Mesendoderm (in vitro differentiated cells): ENCODE results near the gene NTRK1.

Experiments
- DNase-seq: peaks from one replicate; pipeline ENCODE4 v3.0.0; 2013
- H2AK5ac ChIP-seq: 2 replicates; pipeline ENCODE4 v1.6.1; 2013; ENCODE audit warnings: low read length, inconsistent platforms
- H2BK120ac ChIP-seq: 2 replicates; pipeline ENCODE4 v1.6.1; 2013; ENCODE audit warnings: low read depth, mild to moderate bottlenecking, low read length, moderate library complexity, mixed read lengths
- H2BK15ac ChIP-seq: replicated peaks from 2 replicates; pipeline ENCODE4 v1.6.1; 2013; ENCODE audit warnings: low read depth, mild to moderate bottlenecking, moderate library complexity
- H2BK5ac ChIP-seq: 2 replicates; pipeline ENCODE4 v1.6.1; 2013; ENCODE audit warnings: low read length, inconsistent platforms
- H3K18ac ChIP-seq: 2 replicates; pipeline ENCODE4 v1.6.1; 2013; ENCODE audit warnings: mild to moderate bottlenecking, low read length, mixed read lengths
- H3K23ac ChIP-seq: one replicate; pipeline ENCODE4 v1.6.1; 2013; ENCODE audit warnings: low read length
- H3K27ac ChIP-seq: 2 replicates; pipeline ENCODE4 v1.5.1; 2013; ENCODE audit warnings: low read depth, mild to moderate bottlenecking, inconsistent platforms, low read length, moderate library complexity
- H3K27me3 ChIP-seq: 2 replicates; pipeline ENCODE4 v1.6.1; 2013; ENCODE audit warnings: low read length, control low read depth, mild to moderate bottlenecking, inconsistent platforms; ENCODE audit not compliant: insufficient read depth, poor library complexity
- H3K36me3 ChIP-seq: 2 replicates; pipeline ENCODE4 v1.6.1; 2013; ENCODE audit warnings: low read length, inconsistent platforms; ENCODE audit not compliant: control insufficient read depth, insufficient read depth
- H3K4ac ChIP-seq: one replicate; pipeline ENCODE4 v1.6.1; 2013; ENCODE audit warnings: low read depth, mild to moderate bottlenecking, low read length, moderate library complexity
- H3K4me1 ChIP-seq: 2 replicates; pipeline ENCODE4 v1.6.1; 2013; ENCODE audit warnings: low read depth, low read length, inconsistent platforms; ENCODE audit not compliant: control insufficient read depth
- H3K4me2 ChIP-seq: 2 replicates; pipeline ENCODE4 v1.6.1; 2013; ENCODE audit warnings: low read length
- H3K4me3 ChIP-seq: 2 replicates; pipeline ENCODE4 v1.5.1; 2013; ENCODE audit warnings: mild to moderate bottlenecking, low read length
- H3K56ac ChIP-seq: one replicate; pipeline ENCODE4 v1.6.1; 2013; ENCODE audit warnings: low read length
- H3K79me1 ChIP-seq: 2 replicates; pipeline ENCODE4 v1.6.1; 2013; ENCODE audit warnings: low read length, inconsistent platforms
- H3K79me2 ChIP-seq: 2 replicates; pipeline ENCODE4 v1.6.1; 2013; ENCODE audit warnings: mild to moderate bottlenecking, low read length; ENCODE audit not compliant: control insufficient read depth, insufficient read depth
- H3K9ac ChIP-seq: 2 replicates; pipeline ENCODE4 v1.6.1; 2013; ENCODE audit warnings: low read length, inconsistent platforms
- H4K5ac ChIP-seq: one replicate; pipeline ENCODE4 v1.6.1; 2013; ENCODE audit warnings: low read length
- H4K8ac ChIP-seq: one replicate; pipeline ENCODE4 v1.6.1; 2013; ENCODE audit warnings: low read depth, mild to moderate bottlenecking, control low read depth, low read length, moderate library complexity
- WGBS: extraction: QIAGEN DNeasy Blood & Tissue Kit; methylation state at CpG from one replicate; pipeline ENCODE4 v1.1.7; 2013; ENCODE audit warnings: low lambda C conversion rate, missing lambda C conversion rate; ENCODE audit not compliant: insufficient coverage; ENCODE audit errors: extremely low coverage; 5-methylcytosine and 5-hydroxymethylcytosine counted together

NTRK1 gene

DNA sequence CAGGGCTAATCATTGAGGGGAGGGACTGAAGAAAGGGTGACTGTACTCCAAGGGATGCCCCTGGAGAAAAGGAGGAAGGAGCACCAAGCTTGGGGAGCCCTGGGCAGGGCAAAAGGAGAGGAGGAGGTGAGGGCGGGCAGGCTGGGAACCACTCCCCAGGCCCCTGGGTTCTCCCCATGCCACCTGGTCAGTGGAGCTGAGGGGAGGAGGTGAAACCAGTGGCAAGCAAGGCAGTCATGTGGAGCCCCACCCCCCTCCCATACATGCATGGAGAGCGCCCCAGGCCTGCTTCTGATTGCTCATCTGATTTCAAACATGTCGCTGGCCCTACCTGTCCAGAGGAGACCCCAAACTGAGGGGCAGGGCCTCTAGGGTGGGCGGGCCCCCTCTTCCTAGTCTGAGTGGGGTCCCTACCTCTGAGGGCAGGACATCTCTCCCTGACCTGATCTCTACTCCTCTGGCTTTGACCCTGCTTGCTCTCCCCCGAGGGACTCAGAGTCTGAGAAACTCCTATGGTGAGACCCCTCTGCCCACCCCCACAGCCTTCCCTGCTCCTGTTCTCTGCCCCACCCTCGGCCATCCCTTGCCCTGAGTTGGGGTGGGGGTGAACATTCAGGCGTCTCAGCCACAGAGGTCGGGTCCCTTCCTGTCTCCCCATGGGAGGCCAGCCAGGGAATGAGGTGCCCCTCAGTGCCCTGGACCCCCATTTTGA is 20.3 kb upstream of the NTRK1 start:
- Histone ChIP-seq H3K79me1 (no peaks in the 10 kb centered on the region), H3K79me2 (no peaks in the 10 kb centered on the region), H3K27ac (no peak overlapping the region), H2BK5ac (no peak overlapping the region), H3K4me3 (no peak overlapping the region), H2BK15ac (no peak overlapping the region), H3K23ac (no peak overlapping the region), H3K36me3 (no peaks in the 10 kb centered on the region), H4K5ac (no peak overlapping the region), H2BK120ac (no peak overlapping the region), H3K4ac (no peak overlapping the region), H4K8ac (no peak overlapping the region), H3K18ac (no peak overlapping the region), H3K56ac (no peak overlapping the region), H3K4me2 (no peak overlapping the region), H3K9ac (no peak overlapping the region), H2AK5ac (no peak overlapping the region), H3K4me1 (no peaks in the 10 kb centered on the region), H3K27me3 (peaks cover 13% of the 10 kb centered on the region)
- no CpG with 5 or more reads among the region's 8 CpGs for WGBS
- no peak for DNase-seq

DNA sequence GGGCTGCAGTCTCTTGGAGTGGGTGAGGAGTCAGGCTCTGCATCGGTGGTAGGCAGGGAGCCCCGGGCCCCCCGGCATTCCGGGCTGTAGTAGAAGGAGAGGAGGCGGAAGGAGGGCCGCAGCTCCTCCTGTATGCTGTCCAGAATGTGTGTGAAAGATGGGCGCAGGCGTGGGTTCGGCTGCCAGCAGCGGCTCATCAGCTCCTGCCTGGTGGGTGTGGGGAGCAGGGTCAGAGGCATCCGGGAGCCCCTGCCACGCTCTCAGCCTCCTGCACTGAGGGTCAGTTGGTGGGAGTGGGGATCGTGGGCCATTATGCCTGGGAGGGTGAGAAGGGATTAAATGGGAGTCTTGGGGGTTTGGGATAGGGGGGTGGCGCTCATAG is 19.8 kb upstream of the NTRK1 start:
- Histone ChIP-seq H3K27me3 (peaks cover 15% of the 10 kb centered on the region), H3K79me1 (no peaks in the 10 kb centered on the region), H3K27ac (no peak overlapping the region), H3K4me2 (no peak overlapping the region), H3K9ac (no peak overlapping the region), H2BK5ac (no peak overlapping the region), H4K8ac (no peak overlapping the region), H2AK5ac (no peak overlapping the region), H3K4me1 (no peaks in the 10 kb centered on the region), H3K79me2 (no peaks in the 10 kb centered on the region), H2BK120ac (no peak overlapping the region), H4K5ac (no peak overlapping the region), H3K18ac (no peak overlapping the region), H3K23ac (no peak overlapping the region), H2BK15ac (no peak overlapping the region), H3K56ac (no peak overlapping the region), H3K4ac (no peak overlapping the region), H3K4me3 (no peak overlapping the region), H3K36me3 (no peaks in the 10 kb centered on the region)
- DNase-seq = no peak
- WGBS = no CpG with 5 or more reads among the region's 14 CpGs

DNA sequence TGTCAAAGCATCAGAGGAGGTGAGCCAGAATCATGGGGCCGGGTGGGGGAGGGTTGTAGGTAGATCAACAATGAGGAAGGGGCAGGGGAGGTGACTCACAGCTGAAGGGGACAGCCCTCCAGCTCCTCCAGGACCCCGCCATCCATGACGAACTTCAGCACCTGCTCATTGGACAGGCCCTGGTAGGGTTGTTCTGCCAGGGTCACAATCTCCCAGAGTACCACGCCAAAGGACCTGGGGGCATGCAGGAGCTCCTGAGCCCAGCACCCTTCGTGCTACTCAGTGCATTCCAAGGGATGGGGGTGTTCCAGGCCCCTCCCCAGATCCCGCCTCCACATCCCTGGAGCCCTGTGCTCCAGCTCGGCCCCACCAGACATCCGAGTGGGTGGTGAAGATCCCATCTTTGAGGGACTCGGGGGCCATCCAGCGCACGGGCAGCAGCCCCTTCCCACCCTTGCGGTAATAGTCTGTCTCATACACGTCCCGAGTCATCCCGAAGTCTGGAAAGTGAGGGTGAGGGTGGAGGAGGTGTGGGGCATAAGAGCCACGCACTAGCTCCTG is 19.3 kb upstream of the NTRK1 start:
- Histone ChIP-seq H3K56ac (no peak overlapping the region), H3K79me1 (no peaks in the 10 kb centered on the region), H4K5ac (no peak overlapping the region), H3K23ac (no peak overlapping the region), H3K9ac (no peak overlapping the region), H2BK5ac (no peak overlapping the region), H3K4me3 (no peak overlapping the region), H2BK120ac (no peak overlapping the region), H3K36me3 (no peaks in the 10 kb centered on the region), H3K4me1 (no peaks in the 10 kb centered on the region), H3K18ac (no peak overlapping the region), H3K4ac (no peak overlapping the region), H3K79me2 (no peaks in the 10 kb centered on the region), H2BK15ac (no peak overlapping the region), H4K8ac (no peak overlapping the region), H3K27ac (no peak overlapping the region), H2AK5ac (no peak overlapping the region), H3K27me3 (peaks cover 20% of the 10 kb centered on the region), H3K4me2 (no peak overlapping the region)
- DNase-seq = peak; percentile 70
- whole genome bisulfite sequencing = no CpG with 5 or more reads among the region's 16 CpGs

DNA sequence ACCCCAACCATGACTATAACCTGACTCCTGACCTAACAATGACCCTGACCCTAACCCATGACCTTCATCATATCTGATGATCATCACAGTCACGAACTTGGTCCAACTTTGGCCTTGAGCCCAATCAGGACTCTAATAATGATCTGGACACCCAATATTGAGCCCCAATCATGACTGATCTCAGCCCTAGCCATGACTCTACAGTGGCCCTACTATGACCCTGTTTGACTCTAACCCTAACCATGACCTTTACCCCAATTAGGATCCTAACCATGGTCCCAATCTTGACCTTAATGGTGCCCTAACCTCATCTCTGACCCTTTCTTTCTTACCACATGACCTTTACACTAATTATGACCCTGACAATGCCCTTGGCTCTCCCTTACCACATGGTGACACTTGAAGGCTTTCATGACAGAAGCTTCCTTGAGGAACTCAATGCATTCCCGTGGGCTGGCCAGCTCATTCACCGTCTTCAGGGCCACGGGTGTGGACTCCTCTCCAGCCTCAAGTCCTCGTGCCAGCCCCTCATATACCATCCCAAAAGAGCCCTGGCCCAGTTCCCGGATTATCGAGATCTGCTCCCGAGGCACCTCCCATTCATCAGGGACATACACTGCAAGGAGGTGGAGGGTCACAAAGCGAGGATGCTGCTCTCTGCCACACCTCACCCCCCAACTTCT is 17.9 kb upstream of the NTRK1 start:
- Histone ChIP-seq H3K4ac (no peak overlapping the region), H2BK5ac (no peak overlapping the region), H3K27me3 (peaks cover 30% of the 10 kb centered on the region), H3K79me1 (no peaks in the 10 kb centered on the region), H3K18ac (no peak overlapping the region), H3K4me1 (no peaks in the 10 kb centered on the region), H4K8ac (no peak overlapping the region), H2BK15ac (no peak overlapping the region), H3K36me3 (no peaks in the 10 kb centered on the region), H3K4me3 (no peak overlapping the region), H2BK120ac (no peak overlapping the region), H3K4me2 (no peak overlapping the region), H3K56ac (no peak overlapping the region), H3K79me2 (no peaks in the 10 kb centered on the region), H3K23ac (no peak overlapping the region), H3K9ac (no peak overlapping the region), H3K27ac (no peak overlapping the region), H4K5ac (no peak overlapping the region), H2AK5ac (no peak overlapping the region)
- no peak for DNase-seq
- no CpG with 5 or more reads among the region's 9 CpGs for WGBS

DNA sequence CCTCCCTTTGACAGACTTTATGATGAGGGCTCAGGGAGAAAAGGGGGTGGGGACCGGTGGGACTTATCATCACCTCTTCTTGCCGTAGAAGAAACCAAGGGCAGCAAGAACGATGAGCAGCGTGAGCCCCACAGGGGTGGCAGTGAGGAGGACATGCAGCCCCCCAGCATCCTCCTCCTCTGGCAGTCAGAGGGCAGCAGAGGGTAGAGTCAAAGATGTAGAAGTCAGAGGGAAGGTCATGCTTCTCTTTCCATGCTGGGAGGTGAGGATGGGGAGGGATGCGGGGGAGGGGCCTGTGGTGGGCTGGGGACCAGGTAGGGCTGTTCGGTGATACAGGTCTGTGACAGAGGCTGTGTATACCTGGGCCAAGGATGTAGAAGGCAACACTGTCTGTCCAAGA is 16.6 kb upstream of the NTRK1 start:
- H4K8ac ChIP-seq = no peak overlapping the region
- DNase-seq = no peak
- no peaks in the 10 kb centered on the region for H3K4me1 ChIP-seq
- no peak overlapping the region for H3K4me2 ChIP-seq
- no peak overlapping the region for H2BK120ac ChIP-seq
- H3K27me3 ChIP-seq = peaks cover 41% of the 10 kb centered on the region
- no peak overlapping the region for H2AK5ac ChIP-seq
- H3K4me3 ChIP-seq = no peak overlapping the region
- no peaks in the 10 kb centered on the region for H3K36me3 ChIP-seq
- no peak overlapping the region for H3K18ac ChIP-seq
- H3K56ac ChIP-seq = no peak overlapping the region
- no peak overlapping the region for H3K4ac ChIP-seq
- no peak overlapping the region for H3K9ac ChIP-seq
- H4K5ac ChIP-seq = no peak overlapping the region
- H3K27ac ChIP-seq = no peak overlapping the region
- H3K79me1 ChIP-seq = no peaks in the 10 kb centered on the region
- no CpG with 5 or more reads among the region's 6 CpGs for WGBS
- no peaks in the 10 kb centered on the region for H3K79me2 ChIP-seq
- H3K23ac ChIP-seq = no peak overlapping the region
- no peak overlapping the region for H2BK15ac ChIP-seq
- H2BK5ac ChIP-seq = no peak overlapping the region
